Superior temporal gyrus (tissue), 1 donor: Measurements from ENCODE around the gene FILIP1L.
A peak's percentile ranks its signal among the peaks of the same experiment; 100 is the strongest.

Source experiments
- DNase-seq: peaks from one replicate; pipeline ENCODE4 v3.0.0-alpha.2; 2016; ENCODE audit errors: extremely low spot score

Gene FILIP1L

DNA sequence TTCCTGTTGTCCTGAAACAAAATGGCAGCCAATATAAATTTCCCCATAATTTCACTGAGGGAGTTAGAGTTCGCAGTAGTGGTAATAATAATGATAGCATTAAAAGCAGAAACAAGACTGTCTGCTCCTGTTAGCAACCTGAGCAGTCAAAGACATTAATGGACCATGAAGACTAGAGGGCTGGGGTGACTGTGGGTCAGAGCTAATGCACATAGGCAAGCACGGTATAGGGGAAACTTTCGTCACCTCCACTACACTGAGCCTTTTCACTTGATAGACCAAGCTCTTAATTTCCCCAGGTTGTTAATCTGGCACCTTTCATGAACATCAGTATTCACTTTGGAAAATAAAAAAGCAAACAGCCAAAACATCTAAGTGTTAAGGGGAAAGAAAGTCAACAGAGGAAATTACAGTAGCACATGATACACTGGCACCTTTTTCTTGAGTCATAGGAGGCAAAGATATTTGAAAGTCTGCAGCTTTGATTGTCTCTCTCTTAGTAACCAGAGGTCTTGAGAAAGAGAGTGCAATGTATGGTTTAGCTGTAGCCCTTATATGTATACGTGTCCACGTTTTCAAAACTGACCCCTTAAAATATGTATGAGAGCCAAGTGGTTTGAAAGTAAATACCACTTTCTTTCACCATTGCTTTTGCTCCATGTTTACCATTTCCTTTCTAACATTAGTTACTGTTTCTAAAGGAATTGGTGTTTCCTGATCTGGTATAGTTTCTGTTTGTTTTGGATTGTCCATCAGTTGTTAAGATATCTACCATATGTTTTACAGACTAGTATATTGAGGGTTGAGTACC lies 104.8 kb downstream of the FILIP1L start:
- no peak for DNase-seq

DNA sequence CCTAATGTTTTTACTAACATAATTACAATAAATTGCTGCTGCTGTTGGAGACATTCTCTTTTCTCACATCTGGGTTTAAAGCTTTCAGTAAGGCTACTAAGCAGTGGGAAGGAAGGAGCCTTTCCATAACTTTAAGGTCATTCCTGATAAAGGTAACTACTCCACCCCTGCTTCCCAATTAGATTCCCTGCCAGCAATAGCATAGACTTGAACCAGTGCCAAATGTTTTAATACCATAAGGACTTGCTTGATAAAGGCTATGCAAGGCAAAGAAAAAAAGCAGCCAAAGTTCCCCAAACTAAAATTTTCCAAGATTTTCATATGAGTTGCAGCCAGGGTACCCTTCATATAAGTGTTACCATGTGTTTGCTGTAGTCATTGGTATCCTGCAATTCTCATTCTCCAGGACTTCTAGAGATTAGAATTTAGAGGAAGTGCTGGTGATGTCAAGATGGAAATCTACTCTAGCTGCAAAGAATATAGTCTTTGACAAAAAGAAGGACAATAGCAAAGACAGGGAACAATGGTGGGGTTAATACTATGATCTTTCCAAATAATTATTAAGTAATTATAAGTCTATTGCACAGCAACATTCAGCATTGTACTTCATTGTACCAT lies 106.1 kb downstream of the FILIP1L start:
- DNase-seq, result no peak

DNA sequence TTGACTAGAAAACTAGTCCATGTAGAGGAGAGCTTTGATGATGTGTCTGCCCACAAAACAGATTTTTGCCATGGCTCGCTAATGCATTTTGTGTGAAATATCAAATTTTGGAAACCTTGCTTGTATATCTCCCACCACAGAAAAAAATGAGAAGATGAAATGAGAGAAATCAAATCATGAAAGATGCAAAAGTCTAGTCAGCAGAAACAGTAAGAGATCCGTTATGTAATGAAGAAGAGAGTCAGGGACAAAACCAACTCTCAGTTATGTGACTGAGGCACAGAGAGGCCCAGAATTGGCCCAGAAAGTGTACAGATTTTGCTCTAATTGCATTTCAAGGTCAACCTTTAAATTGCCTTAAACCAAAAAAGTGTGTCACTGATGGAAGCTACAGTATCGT lies 107.0 kb downstream of the FILIP1L start:
- no peak for DNase-seq

DNA sequence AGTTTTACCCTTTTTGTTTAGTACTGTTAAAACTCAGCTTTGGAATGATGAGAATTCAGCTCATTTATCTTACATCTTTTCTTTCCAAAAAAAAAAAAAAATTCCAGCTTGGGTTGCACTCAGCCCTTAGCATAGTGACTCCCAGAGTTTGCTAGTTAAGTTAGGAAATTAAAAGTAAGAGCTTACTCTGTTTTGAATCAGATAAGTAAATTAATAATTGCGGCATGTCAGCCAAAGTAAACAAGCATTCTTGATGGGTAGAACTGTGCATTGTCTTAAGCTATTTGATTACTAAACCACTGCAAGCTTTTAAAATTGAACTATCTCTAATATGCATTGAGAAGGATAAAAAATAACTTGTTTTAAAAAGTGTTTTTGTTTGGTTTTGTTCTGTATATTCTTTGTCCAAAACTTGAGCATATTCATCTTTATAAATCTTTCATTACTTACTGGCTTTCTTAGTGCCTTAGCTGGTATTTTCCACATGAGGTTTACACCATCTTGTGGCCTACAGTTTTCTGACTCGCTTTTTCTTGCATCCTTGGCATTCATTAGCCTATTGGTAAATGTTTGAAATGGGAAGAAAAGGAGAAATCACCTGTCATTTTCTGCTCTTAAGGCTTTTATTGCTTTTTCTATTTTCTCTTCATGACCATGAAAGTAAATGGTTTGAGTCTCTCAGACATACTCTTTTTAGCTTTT lies 107.6 kb downstream of the FILIP1L start:
- DNase-seq, result no peak

DNA sequence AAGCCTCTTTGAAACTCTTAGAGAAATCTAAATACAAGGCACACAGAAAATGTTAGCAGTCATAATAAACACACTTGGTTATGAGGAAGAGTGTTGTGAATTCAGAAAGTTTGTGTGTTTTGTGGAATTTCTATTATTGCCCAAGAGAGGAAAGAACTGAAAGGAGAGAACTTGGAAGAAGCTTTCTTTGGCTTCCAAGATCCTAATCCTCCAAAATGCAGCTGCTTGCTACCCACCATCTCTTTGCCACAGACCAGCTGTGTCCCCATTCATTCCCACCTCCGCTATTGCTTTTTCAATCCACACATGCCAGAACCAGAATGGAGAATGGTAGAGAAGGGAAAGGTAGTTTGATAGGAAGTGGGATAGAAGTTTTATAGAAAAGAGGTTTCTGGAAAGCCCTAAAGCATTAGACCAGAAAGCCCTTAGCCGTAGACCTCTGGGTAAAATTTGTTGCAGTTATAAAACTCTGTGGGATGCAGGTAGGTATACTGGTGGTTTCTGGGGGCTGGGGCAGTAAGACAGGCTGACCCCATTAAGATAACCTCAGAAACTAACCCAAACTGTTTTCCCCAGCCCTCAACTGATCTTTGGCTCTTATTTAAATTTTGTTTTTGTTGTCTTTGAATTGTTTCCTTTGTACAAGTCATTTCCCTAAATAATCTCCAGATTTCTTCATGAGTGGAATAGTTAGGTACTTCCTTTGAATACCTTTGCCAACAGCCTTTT lies 108.5 kb downstream of the FILIP1L start:
- no peak for DNase-seq

DNA sequence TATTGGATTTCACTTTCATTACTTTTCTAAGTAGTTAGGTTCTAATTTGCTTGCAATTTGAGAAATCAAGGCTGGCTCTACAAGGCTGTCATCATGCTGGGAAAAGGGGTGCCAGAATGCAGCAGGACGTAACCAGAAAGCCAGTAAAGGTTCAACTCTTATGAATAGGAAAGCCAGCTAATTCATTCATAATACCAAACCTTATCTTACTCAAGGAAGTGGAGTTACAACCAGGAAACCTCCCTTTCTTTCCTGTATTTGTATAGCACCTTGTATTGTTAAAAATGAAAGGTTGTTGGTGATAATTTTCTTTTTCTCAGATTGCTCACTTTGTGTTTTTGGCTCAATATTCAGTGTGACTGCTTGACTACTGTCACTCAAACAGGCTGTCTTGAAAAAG lies 109.4 kb downstream of the FILIP1L start:
- DNase-seq, result no peak

DNA sequence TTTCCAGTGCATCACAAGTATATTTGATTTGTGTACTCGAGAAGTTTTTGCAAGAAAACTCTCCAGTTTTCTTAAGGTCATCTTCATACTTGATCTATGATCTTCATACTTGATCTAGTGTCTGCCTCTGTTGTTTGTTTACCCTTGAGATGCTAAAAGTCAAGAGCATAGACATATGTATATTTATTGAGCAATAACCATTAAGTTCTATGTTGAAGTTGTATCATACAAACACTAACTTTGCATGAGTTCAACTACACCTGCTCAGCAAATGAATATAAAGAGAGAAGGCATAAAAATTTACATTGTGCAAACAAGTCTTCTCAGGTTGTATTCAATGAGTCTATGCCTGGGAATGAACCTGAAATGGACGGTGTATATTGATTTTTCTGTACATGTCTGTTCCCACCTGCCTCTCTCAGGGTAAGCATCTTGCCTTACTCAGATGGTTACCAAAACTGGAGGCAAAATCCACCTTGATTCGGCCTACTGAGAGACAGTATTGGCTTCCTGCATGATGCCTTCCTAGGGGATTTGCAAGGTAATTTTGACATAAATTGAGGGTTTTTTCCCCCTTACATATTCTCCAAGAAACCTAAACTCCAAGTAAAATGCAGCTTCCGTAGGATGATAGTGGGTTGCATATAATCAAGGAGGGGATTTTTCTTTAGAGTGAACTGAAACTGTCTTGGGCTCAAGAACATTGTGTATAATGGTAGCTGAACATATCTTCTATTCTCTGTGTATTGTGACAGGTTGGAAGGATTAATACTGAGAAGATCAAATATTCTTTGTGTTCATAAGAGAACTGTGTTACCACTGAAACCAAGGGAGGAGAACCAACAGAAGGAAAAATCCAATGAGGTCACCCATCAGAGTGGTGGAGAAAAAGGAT lies 110.4 kb downstream of the FILIP1L start:
- no peak for DNase-seq

DNA sequence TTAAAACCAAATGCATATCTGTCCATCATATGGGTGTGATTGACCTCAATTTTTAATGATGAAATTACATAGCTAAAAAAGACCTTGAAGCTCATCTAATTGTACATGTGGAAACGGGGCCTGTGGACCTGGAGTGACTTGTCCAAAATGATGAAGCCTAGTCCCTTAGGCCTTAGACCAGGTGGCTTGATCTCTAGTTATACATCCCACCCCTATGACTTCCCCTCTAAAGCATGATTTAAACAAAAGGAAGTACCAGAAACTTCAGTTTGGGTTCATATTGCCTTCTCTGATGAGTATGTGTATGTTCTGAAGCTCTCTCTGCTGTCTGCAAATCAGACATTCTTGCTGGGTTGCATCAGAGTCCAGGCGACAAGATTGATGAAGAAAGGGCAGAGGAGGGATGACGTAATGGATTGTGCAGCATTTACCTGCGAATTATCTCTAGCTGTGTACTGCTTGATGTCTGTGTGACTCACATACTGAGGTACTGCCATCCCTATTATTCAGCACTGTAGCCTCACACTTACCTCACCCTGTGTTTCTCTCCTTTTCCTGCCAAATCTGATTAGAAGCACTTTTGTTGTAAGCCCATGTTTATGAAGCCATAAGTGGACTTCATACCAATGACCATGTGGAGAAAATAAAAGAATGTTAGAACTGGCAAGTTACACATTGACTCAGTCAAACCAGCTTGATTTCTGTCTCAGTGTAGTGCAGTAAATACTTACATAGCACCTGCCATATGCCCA lies 111.5 kb downstream of the FILIP1L start:
- DNase-seq, result peak; percentile 42

DNA sequence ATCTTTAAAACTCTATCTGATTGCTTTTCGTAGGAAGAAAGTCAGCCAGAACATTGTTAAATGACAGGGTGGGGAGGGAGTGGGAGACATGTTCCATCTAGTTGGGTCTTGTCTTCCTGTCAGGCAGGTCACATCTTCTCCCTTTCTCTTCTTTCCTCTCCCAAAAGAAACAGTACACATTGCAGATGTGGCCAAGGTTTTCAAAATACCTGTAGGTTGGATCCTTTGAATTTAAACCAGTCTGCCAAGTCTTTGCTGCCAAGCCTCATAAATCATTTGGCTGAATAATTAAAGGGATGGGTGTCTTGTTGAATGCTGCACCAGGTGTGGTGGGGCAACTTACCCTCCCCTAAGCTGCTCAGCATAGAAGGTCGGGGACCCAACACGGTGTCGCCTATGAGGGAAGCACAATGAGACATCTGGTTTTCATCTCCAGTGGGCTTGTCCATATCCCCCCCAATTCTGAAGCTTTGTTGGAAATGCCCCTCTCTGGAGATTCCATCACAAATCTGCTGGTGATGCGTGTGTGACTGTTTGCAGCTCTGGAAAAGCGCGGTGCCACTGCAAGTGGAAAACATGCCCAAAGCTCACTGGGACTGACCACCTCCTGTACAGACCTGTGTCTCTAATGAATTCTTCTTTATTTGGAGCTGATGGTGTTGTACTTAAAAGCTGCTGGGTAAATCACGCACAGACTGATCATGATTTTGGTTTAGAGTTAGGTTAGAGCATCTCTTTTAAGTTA lies 112.6 kb downstream of the FILIP1L start:
- DNase-seq, result no peak

DNA sequence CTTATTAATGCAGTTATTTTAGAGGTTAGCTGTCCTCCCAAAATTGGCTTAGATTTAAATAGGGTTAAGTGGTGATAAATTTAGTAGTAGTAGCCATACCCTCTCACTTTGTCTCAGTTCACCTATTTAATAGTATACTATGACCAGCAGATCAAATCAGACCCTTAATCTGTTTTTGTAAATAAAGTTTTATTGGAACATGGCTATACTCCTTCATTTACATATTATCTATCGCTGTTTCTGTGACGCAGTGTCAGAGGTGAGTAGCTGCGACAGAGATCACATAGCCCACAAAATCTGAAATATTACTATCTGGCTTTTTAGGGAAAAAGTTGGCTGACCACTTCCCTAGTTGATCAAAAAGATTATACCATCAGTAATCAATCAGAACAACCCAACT lies 113.2 kb downstream of the FILIP1L start:
- DNase-seq, result no peak

DNA sequence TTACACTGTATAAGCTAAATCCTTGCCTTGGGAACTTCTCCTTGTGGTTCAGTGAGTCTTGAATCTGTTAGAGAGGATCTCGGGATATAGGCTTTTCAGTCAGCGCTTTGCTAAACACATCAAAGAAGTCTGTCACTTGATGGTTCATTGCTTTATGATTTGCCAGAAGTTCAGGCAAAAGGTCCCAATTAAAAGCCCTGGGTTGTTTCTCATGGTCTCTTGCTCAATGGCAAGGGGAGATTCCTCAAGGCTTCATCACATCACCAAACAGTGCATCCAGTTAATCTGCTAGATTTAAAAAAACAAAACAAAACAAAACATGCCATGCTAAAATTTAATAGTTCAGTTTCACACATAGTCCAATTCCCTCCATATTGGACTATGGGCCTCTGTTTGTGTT lies 114.8 kb downstream of the FILIP1L start:
- no peak for DNase-seq

DNA sequence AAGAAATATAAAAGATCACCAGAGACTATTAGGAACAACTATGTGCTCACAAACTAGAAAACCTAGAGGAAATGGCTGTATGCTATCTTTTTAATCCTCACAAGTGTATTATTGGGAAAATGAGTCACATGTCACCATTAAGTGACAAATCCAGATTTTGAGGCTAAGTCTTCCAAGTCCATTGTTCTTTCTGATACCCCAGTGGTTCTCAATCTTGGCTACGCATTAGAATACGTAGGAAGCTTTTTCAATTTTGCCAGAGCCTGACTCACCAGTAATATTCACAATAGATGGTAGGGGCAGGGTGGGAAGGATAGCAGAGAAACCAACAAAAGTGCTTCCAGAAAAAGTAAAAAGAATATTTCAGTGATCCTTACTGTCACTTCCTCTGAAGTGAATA lies 117.0 kb downstream of the FILIP1L start:
- no peak for DNase-seq

DNA sequence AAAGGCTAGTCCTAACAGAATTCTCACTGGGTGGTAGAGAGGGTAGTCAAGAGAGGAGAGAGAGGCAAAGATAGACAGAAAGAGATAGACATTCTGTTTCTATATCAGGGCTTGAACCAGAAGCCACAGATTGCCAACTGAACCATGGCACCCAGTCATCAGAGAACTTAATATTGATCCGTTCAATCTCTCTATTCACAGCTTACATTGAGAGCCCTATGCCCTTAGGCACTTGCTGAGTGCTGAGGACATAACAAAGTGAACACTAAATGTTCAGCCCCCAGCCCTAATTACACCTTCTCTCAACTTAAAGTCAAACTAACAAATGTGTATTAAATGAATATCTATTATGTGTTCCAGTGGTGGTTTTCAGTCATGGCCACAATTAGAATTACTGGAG lies 124.1 kb downstream of the FILIP1L start:
- DNase-seq, result no peak

DNA sequence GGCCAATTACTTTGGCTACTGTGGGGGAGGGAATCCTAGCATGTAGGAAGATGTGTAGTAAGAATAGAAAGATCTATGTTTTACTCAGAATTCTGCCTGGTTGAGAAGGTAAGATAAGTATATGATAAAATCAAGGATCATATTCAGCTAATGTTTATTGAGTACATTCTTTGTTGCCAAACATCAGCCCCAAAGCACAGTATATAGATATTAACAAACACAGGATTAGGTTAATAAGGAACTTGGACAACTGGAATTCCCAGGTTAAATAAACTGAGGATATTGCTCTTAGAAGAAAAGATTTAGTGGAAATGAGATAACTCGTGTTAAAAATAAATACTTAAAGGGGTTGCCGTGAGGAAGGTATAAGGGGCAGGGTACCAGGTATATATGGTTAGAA lies 129.6 kb downstream of the FILIP1L start:
- no peak for DNase-seq

DNA sequence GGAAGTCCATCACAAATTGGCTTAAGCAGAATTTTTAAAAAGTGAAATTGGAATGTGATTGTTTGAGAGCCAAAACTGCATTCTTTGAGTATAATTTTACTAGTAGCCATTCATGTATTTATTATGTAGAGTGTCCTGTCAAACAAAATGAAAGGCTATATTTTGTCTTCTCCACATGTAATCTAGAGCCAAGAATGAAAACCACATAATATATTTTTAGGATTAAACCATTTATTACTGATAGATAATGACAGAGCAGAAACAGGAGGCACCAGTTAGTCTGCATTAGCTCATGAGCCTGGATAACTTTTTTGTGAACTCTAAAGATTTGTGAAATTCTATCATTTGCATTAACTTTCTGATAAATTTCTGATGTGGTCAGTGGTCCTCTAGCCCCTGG lies 130.2 kb downstream of the FILIP1L start:
- no peak for DNase-seq

DNA sequence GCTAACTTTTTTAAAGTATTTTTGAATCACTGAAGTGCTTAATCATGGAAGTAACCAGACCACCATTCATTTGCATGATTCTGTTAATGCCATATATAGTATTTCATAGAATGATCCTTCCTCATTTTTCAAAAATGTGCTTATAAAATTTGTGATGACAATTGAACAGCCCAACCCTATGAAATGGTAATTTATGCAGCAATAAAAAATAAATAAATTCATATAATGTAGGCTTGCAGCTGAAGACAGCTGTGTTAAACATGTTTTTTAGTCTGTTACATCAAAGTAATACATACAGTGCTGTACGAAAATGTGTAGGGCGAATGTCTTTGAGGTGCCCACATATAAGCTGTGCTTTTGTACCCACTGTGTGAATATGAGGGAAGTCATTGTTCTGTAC lies 131.7 kb downstream of the FILIP1L start:
- DNase-seq, result no peak

DNA sequence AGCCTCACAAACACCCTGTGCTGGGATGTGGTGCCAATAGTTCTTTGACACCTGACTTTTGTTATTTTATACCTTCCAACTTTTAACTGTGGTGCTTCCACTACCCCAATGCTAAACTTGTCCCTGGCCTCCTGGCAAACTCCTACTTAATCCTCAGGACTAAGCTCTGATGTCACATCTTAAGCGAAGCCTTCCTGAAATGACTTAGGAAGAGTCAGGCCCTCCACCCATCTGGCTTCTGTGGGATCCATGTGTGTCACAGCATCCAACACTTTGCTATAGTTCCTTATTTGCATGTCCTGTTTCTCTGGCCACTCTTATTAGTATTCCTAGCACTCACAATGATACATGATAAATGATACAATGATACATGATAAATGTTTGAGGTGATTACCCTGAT lies 133.2 kb downstream of the FILIP1L start:
- DNase-seq, result no peak

DNA sequence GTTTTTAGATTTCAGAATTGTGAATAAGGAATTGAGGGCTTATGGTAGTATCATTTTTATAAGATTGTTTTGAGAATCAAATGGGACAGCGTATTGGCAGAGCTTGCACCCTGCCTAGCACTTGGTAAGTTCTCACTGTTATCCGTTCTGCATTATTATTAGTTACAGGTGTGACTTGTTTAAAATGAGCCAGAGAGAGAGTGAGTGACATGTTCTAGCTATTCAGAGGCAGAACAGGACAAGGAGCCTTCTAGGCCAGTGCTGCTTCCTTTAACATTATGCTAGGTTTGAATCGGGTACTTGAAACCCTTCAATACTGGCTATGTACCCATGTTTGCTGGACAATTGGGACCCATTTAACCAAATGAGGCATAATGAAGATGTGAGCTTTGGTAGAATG lies 133.7 kb downstream of the FILIP1L start:
- no peak for DNase-seq

DNA sequence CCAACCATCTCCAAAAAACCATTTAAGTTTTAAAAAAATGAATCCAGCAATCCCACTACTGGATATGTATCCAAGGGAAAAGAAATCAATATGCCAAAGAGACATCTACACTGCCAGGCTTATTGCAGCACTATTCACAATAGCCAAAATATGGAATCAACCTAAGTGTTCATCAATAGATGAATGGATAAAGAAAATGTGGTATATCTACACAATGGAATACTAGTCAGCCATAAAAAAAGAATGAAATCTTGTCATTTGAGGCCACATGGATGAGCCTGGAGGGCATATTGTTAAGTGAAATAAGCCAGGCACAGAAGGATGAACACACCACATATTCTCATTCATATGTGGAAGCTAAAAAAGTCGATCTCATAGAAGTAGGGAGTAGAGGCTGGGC lies 136.1 kb downstream of the FILIP1L start:
- no peak for DNase-seq

DNA sequence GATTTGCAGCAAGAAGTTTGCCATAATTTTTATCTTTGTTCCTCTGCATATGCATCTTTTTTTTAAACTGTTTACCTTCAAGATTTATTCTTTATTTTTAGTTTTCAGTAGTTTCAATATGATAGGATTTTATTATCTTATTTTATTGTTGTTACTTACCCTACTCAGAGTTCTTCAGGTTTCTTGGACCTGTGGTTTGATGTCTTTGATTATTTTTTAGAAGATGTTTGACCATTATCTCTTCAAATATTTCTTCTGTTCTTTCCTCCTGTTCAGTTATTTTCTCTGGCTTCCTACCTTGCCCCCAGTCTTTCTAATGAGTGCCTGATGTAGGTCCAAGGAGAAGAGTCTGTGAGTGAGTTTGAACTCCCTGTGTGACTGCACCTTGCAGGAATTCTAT lies 137.7 kb downstream of the FILIP1L start:
- no peak for DNase-seq
